GM23338 (cell line): ENCODE data around the gene ZSCAN2. TPM values are rescaled to one million over a fixed set of nuclear protein-coding genes. Genes with fewer than 3 reads are reported as not detected.
A peak's percentile ranks its signal among the peaks of the same experiment; 100 is the strongest.

Experiments used
- ATAC-seq: fragments of 200-7000 bp; cut with Tn5 transposase; 3 replicates; pipeline ENCODE4 v1.9.1; 2020
- DNase-seq: peaks from one replicate; pipeline ENCODE4 v3.0.0-alpha.2; 2015; ENCODE audit warnings: low spot score
- H2AFZ ChIP-seq: fragments of 200-600 bp; sonication (generic); 2 replicates; pipeline ENCODE4 v1.8.0; 2016; ENCODE audit warnings: antibody characterized with exemption, mild to moderate bottlenecking, moderate library complexity
- H3F3A ChIP-seq: fragments of 200-600 bp; sonication (generic); replicated peaks from 2 replicates; pipeline ENCODE4 v1.8.0; 2017; ENCODE audit warnings: antibody characterized with exemption, mixed run types, low read depth
- H3K27ac ChIP-seq: fragments of 200-600 bp; sonication (generic); 2 replicates; pipeline ENCODE4 v1.6.1; 2016; ENCODE audit warnings: low read depth
- H3K27me3 ChIP-seq: fragments of 200-600 bp; sonication (generic); 2 replicates; pipeline ENCODE4 v1.8.0; 2016; ENCODE audit warnings: mild to moderate bottlenecking, mixed run types, moderate library complexity; ENCODE audit not compliant: insufficient read depth
- H3K36me3 ChIP-seq: fragments of 200-600 bp; sonication (generic); 2 replicates; pipeline ENCODE4 v1.8.0; 2016; ENCODE audit warnings: mild to moderate bottlenecking; ENCODE audit not compliant: insufficient read depth
- H3K4me1 ChIP-seq: fragments of 200-600 bp; sonication (generic); 2 replicates; pipeline ENCODE4 v1.8.0; 2016; ENCODE audit warnings: mild to moderate bottlenecking, moderate library complexity; ENCODE audit not compliant: insufficient read depth
- H3K4me2 ChIP-seq: fragments of 200-600 bp; sonication (generic); 2 replicates; pipeline ENCODE4 v1.7.1; 2017; ENCODE audit warnings: mixed run types
- H3K4me3 ChIP-seq: fragments of 200-600 bp; sonication (generic); 2 replicates; pipeline ENCODE4 v1.6.1; 2016; ENCODE audit warnings: mixed run types
- H3K79me2 ChIP-seq: fragments of 200-600 bp; sonication (generic); replicated peaks from 2 replicates; pipeline ENCODE4 v1.8.0; 2017; ENCODE audit warnings: mild to moderate bottlenecking; ENCODE audit not compliant: insufficient read depth
- H3K9me2 ChIP-seq: fragments of 200-600 bp; sonication (generic); 2 replicates; pipeline ENCODE4 v1.8.0; 2017; ENCODE audit not compliant: insufficient read depth
- H4K20me1 ChIP-seq: fragments of 200-600 bp; sonication (generic); replicated peaks from 2 replicates; pipeline ENCODE4 v1.8.0; 2017; ENCODE audit warnings: mild to moderate bottlenecking; ENCODE audit not compliant: insufficient read depth
- H3K27ac Mint-ChIP-seq: 2 replicates; pipeline ENCODE4 v1.8.0; 2020; ENCODE audit warnings: inconsistent platforms, mild to moderate bottlenecking, moderate library complexity, mixed read lengths
- H3K27me3 Mint-ChIP-seq: 3 replicates; pipeline ENCODE4 v1.8.0; 2022; ENCODE audit warnings: low read depth, mild to moderate bottlenecking, moderate library complexity, mixed read lengths, inconsistent platforms; ENCODE audit not compliant: insufficient read depth, poor library complexity
- H3K36me3 Mint-ChIP-seq: 3 replicates; pipeline ENCODE4 v1.8.0; 2021; ENCODE audit warnings: low read depth, mild to moderate bottlenecking, inconsistent platforms, moderate library complexity, mixed read lengths
- H3K4me1 Mint-ChIP-seq: 3 replicates; pipeline ENCODE4 v1.8.0; 2020; ENCODE audit warnings: mild to moderate bottlenecking, inconsistent platforms, mixed read lengths
- H3K4me3 Mint-ChIP-seq: 3 replicates; pipeline ENCODE4 v1.8.0; 2021; ENCODE audit warnings: moderate library complexity, mild to moderate bottlenecking, inconsistent platforms, mixed read lengths
- H3K9me3 Mint-ChIP-seq: 3 replicates; pipeline ENCODE4 v1.8.0; 2020; ENCODE audit warnings: moderate library complexity, mild to moderate bottlenecking, inconsistent platforms, mixed read lengths
- EZH2phosphoT487 ChIP-seq: fragments of 200-600 bp; sonication (generic); IDR thresholded peaks from one replicate; pipeline ENCODE4 v1.8.1; 2018; ENCODE audit warnings: antibody characterized with exemption; ENCODE audit not compliant: unreplicated experiment
- POLR2AphosphoS5 ChIP-seq: IDR thresholded peaks from 2 replicates; pipeline ENCODE4 v1.6.1; 2016; ENCODE audit warnings: antibody characterized with exemption, low read depth
- STAT1 ChIP-seq: IDR thresholded peaks from one replicate; pipeline ENCODE4 v1.6.1; 2016; ENCODE audit warnings: antibody characterized with exemption; ENCODE audit not compliant: unreplicated experiment
- ZNF331 ChIP-seq: fragments of 250-450 bp; sonication (Bioruptor Pico); IDR thresholded peaks from 2 replicates; pipeline ENCODE4 v1.5.0; 2020; ENCODE audit warnings: low read depth, mild to moderate bottlenecking, moderate library complexity
- polyA plus RNA-seq: library from polyadenylated mRNA; unstranded; fragments of >200 nt; fragmentation: Nextera tagmentation; extraction: Ambion mirVana; gene quantifications from 2 replicates; pipeline ENCODE4 v1.2.1, GENCODE V29; 2016
- total RNA-seq: library from RNA; depleted of rRNA; stranded (reverse); fragments of >200 nt; shearing (Covaris generic); gene quantifications from 2 replicates; pipeline ENCODE4 v1.2.3, GENCODE V29; 2014
- TF ChIP-seq, protein P1 (sequence below): IDR thresholded peaks from one replicate; pipeline ENCODE4 v1.6.1; 2018; ENCODE audit warnings: antibody characterized with exemption; ENCODE audit not compliant: unreplicated experiment
- TF ChIP-seq, protein P2 (sequence below): fragments of 250-450 bp; sonication (Bioruptor Pico); IDR thresholded peaks from 2 replicates; pipeline ENCODE4 v1.5.0; 2020; ENCODE audit warnings: mild to moderate bottlenecking, moderate library complexity
- TF ChIP-seq, protein P3 (sequence below): IDR thresholded peaks from 2 replicates; pipeline ENCODE4 v1.6.1; 2016; ENCODE audit warnings: antibody characterized with exemption

The ZSCAN2 gene
- total and polyA plus RNA-seq, 2 experiments from 2014 or later: 45.8 to 63.9 TPM

DNA sequence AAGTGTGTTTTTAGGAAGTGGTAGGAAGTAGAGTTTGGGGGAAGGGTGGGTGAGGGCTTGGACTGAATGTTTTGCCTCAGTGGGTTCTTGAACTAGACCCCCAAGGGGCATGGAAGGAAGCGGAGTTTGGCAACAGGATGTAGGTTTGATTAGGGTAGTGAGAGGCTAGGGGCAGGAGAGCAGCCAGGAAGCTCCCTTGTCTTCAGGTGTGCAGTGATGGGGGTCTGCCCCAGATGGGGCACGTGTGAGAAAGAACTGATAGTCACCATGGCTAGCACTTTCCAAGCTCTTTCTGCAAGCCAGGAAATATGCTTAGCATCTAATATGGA lies 4.7 kb downstream of the ZSCAN2 start:
- peak overlapping the region; percentile 96; the same call in 1 of the 2 replicates for H3K27ac ChIP-seq
- peaks cover 58% of the 10 kb centered on the region for H4K20me1 ChIP-seq
- Mint-ChIP-seq H3K9me3 (no peaks in the 10 kb centered on the region), H3K4me3 (peak overlapping the region; percentile 63), H3K4me1 (peaks cover 73% of the 10 kb centered on the region), H3K36me3 (peaks cover 70% of the 10 kb centered on the region), H3K27ac (no peak overlapping the region; the same call in none of the 2 replicates), H3K27me3 (peaks cover 23% of the 10 kb centered on the region)
- DNase-seq: no peak
- peaks cover 26% of the 10 kb centered on the region for H3F3A ChIP-seq
- peaks cover 36% of the 10 kb centered on the region; the same call in 1 of the 2 replicates for H3K36me3 ChIP-seq
- H3K4me2 ChIP-seq: peak overlapping the region; percentile 79
- H3K27me3 ChIP-seq: no peaks in the 10 kb centered on the region
- H3K4me1 ChIP-seq: peaks cover 77% of the 10 kb centered on the region
- H3K79me2 ChIP-seq: peaks cover 86% of the 10 kb centered on the region
- no peak overlapping the region for H2AFZ ChIP-seq
- peak overlapping the region; percentile 87 for H3K4me3 ChIP-seq
- TF ChIP-seq, protein P1, sequence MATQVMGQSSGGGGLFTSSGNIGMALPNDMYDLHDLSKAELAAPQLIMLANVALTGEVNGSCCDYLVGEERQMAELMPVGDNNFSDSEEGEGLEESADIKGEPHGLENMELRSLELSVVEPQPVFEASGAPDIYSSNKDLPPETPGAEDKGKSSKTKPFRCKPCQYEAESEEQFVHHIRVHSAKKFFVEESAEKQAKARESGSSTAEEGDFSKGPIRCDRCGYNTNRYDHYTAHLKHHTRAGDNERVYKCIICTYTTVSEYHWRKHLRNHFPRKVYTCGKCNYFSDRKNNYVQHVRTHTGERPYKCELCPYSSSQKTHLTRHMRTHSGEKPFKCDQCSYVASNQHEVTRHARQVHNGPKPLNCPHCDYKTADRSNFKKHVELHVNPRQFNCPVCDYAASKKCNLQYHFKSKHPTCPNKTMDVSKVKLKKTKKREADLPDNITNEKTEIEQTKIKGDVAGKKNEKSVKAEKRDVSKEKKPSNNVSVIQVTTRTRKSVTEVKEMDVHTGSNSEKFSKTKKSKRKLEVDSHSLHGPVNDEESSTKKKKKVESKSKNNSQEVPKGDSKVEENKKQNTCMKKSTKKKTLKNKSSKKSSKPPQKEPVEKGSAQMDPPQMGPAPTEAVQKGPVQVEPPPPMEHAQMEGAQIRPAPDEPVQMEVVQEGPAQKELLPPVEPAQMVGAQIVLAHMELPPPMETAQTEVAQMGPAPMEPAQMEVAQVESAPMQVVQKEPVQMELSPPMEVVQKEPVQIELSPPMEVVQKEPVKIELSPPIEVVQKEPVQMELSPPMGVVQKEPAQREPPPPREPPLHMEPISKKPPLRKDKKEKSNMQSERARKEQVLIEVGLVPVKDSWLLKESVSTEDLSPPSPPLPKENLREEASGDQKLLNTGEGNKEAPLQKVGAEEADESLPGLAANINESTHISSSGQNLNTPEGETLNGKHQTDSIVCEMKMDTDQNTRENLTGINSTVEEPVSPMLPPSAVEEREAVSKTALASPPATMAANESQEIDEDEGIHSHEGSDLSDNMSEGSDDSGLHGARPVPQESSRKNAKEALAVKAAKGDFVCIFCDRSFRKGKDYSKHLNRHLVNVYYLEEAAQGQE: no peak
- TF ChIP-seq, protein P2, sequence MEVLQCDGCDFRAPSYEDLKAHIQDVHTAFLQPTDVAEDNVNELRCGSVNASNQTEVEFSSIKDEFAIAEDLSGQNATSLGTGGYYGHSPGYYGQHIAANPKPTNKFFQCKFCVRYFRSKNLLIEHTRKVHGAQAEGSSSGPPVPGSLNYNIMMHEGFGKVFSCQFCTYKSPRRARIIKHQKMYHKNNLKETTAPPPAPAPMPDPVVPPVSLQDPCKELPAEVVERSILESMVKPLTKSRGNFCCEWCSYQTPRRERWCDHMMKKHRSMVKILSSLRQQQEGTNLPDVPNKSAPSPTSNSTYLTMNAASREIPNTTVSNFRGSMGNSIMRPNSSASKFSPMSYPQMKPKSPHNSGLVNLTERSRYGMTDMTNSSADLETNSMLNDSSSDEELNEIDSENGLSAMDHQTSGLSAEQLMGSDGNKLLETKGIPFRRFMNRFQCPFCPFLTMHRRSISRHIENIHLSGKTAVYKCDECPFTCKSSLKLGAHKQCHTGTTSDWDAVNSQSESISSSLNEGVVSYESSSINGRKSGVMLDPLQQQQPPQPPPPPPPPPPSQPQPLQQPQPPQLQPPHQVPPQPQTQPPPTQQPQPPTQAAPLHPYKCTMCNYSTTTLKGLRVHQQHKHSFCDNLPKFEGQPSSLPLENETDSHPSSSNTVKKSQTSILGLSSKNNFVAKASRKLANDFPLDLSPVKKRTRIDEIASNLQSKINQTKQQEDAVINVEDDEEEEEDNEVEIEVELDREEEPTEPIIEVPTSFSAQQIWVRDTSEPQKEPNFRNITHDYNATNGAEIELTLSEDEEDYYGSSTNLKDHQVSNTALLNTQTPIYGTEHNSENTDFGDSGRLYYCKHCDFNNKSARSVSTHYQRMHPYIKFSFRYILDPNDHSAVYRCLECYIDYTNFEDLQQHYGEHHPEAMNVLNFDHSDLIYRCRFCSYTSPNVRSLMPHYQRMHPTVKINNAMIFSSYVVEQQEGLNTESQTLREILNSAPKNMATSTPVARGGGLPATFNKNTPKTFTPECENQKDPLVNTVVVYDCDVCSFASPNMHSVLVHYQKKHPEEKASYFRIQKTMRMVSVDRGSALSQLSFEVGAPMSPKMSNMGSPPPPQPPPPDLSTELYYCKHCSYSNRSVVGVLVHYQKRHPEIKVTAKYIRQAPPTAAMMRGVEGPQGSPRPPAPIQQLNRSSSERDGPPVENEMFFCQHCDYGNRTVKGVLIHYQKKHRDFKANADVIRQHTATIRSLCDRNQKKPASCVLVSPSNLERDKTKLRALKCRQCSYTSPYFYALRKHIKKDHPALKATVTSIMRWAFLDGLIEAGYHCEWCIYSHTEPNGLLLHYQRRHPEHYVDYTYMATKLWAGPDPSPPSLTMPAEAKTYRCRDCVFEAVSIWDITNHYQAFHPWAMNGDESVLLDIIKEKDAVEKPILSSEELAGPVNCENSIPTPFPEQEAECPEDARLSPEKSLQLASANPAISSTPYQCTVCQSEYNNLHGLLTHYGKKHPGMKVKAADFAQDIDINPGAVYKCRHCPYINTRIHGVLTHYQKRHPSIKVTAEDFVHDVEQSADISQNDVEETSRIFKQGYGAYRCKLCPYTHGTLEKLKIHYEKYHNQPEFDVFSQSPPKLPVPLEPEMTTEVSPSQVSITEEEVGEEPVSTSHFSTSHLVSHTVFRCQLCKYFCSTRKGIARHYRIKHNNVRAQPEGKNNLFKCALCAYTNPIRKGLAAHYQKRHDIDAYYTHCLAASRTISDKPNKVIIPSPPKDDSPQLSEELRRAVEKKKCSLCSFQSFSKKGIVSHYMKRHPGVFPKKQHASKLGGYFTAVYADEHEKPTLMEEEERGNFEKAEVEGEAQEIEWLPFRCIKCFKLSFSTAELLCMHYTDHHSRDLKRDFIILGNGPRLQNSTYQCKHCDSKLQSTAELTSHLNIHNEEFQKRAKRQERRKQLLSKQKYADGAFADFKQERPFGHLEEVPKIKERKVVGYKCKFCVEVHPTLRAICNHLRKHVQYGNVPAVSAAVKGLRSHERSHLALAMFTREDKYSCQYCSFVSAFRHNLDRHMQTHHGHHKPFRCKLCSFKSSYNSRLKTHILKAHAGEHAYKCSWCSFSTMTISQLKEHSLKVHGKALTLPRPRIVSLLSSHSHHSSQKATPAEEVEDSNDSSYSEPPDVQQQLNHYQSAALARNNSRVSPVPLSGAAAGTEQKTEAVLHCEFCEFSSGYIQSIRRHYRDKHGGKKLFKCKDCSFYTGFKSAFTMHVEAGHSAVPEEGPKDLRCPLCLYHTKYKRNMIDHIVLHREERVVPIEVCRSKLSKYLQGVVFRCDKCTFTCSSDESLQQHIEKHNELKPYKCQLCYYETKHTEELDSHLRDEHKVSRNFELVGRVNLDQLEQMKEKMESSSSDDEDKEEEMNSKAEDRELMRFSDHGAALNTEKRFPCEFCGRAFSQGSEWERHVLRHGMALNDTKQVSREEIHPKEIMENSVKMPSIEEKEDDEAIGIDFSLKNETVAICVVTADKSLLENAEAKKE: no peak
- no peak for TF ChIP-seq STAT1
- TF ChIP-seq ZNF331 (CRISPR knock-in tag): no peak
- no peak for TF ChIP-seq POLR2AphosphoS5
- TF ChIP-seq, protein P3, sequence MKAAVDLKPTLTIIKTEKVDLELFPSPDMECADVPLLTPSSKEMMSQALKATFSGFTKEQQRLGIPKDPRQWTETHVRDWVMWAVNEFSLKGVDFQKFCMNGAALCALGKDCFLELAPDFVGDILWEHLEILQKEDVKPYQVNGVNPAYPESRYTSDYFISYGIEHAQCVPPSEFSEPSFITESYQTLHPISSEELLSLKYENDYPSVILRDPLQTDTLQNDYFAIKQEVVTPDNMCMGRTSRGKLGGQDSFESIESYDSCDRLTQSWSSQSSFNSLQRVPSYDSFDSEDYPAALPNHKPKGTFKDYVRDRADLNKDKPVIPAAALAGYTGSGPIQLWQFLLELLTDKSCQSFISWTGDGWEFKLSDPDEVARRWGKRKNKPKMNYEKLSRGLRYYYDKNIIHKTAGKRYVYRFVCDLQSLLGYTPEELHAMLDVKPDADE: no peak
- no peak for TF ChIP-seq EZH2phosphoT487
- ATAC-seq: no peak
- H3K9me2 ChIP-seq: no peaks in the 10 kb centered on the region
